Type B pancreatic cell (in vitro differentiated cells): ENCODE measurements around the gene ABI2. TPM values are rescaled to one million over a fixed set of nuclear protein-coding genes. Genes with fewer than 3 reads are reported as not detected.
A peak's percentile ranks its signal among the peaks of the same experiment; 100 is the strongest.
"Not testable (repeated sequence)": the region's sequence is repeated elsewhere in the genome, so short reads cannot be mapped to it uniquely, and the experiment has no call there.

Source experiments
- DNase-seq: peaks from one replicate; pipeline ENCODE4 v3.0.0; 2021; ENCODE audit warnings: mixed read lengths; ENCODE audit not compliant: unreplicated experiment; ENCODE audit errors: extremely low spot score
- H3K27ac Mint-ChIP-seq: 2 replicates; pipeline ENCODE4 v1.8.0; 2021; ENCODE audit warnings: mild to moderate bottlenecking, mixed read lengths
- H3K27me3 Mint-ChIP-seq: 2 replicates; pipeline ENCODE4 v1.8.0; 2021; ENCODE audit warnings: mixed read lengths
- H3K36me3 Mint-ChIP-seq: 2 replicates; pipeline ENCODE4 v1.8.0; 2021; ENCODE audit warnings: mixed read lengths
- H3K4me1 Mint-ChIP-seq: one replicate; pipeline ENCODE4 v1.8.0; 2021; ENCODE audit warnings: mixed read lengths; ENCODE audit not compliant: unreplicated experiment
- H3K4me3 Mint-ChIP-seq: 2 replicates; pipeline ENCODE4 v1.8.0; 2021; ENCODE audit warnings: mild to moderate bottlenecking, mixed read lengths
- H3K9me3 Mint-ChIP-seq: 2 replicates; pipeline ENCODE4 v1.8.0; 2021; ENCODE audit warnings: mixed read lengths
- total RNA-seq: library from RNA; stranded (reverse); gene quantifications from 2 replicates; pipeline ENCODE4 v1.2.1, GENCODE V29; 2021; ENCODE audit warnings: low replicate concordance
- TF ChIP-seq, protein P1 (sequence below): fragments of 200-600 bp; sonication (generic); conservative IDR thresholded peaks from 2 replicates; pipeline ENCODE4 v1.5.0; 2021; ENCODE audit warnings: antibody characterized with exemption, mild to moderate bottlenecking

Gene ABI2
- total RNA-seq, 1 donor from 2014 or later: 94.6 TPM

DNA sequence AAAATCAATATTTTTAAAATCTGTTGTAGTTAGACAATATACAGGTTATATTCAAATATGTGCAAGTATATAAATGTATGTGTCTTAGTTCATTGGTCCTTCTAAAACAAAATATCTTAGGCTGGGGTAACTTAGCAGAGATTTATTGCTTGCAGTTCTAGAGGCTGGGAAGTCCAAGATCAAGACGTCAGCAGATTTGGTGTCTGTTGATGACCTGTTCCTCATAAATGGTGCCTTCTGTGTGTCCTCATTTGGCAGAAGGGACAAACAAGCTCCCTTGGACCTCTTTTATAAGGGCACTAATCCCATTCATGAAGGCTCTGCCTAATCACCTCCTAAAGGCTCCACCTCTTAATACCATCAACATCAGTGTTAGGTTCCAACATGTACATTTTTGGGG, 31.3 kb downstream of the ABI2 start:
- Mint-ChIP-seq H3K36me3 (peaks cover 14% of the 10 kb centered on the region), H3K9me3 (peaks cover 5% of the 10 kb centered on the region), H3K27ac (no peak overlapping the region), H3K4me3 (no peak overlapping the region), H3K4me1 (peaks cover 11% of the 10 kb centered on the region), H3K27me3 (no peaks in the 10 kb centered on the region)
- TF ChIP-seq, protein P1, sequence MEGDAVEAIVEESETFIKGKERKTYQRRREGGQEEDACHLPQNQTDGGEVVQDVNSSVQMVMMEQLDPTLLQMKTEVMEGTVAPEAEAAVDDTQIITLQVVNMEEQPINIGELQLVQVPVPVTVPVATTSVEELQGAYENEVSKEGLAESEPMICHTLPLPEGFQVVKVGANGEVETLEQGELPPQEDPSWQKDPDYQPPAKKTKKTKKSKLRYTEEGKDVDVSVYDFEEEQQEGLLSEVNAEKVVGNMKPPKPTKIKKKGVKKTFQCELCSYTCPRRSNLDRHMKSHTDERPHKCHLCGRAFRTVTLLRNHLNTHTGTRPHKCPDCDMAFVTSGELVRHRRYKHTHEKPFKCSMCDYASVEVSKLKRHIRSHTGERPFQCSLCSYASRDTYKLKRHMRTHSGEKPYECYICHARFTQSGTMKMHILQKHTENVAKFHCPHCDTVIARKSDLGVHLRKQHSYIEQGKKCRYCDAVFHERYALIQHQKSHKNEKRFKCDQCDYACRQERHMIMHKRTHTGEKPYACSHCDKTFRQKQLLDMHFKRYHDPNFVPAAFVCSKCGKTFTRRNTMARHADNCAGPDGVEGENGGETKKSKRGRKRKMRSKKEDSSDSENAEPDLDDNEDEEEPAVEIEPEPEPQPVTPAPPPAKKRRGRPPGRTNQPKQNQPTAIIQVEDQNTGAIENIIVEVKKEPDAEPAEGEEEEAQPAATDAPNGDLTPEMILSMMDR: no peak
- DNase-seq: no peak

DNA sequence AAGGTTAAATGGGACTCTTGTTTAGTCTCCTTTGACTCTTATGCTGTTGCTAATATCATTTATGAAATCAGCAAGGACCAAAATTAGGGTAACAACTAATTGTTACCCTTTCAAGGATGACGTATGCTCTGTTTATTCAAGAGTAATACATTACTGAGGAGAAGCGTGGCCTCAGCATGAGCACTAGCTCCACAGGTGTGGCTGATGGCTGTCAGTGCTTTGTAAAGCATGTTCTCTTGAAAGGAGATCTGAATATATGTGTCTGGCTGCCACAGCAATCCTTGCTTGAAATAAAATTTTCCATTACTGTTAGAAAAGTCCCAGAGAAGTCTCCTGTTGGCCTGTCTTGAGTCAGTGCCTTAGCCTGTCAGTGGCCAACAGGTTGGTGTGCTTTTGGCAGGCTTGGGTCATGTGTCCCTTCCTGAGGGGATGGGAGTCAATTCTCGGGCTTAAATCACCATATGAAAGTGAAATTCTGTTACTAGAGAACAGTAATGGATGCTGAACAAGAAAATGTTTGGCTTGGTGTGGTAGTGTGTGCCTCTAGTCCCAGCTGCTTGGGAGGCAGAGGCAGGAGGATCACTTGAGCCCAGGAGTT, 32.7 kb downstream of the ABI2 start:
- Mint-ChIP-seq H3K27ac (peak overlapping the region; percentile 26), H3K9me3 (peaks cover 5% of the 10 kb centered on the region), H3K4me1 (peaks cover 11% of the 10 kb centered on the region), H3K36me3 (peaks cover 10% of the 10 kb centered on the region), H3K27me3 (no peaks in the 10 kb centered on the region), H3K4me3 (no peak overlapping the region)
- DNase-seq: no peak
- TF ChIP-seq, protein P1: no peak

DNA sequence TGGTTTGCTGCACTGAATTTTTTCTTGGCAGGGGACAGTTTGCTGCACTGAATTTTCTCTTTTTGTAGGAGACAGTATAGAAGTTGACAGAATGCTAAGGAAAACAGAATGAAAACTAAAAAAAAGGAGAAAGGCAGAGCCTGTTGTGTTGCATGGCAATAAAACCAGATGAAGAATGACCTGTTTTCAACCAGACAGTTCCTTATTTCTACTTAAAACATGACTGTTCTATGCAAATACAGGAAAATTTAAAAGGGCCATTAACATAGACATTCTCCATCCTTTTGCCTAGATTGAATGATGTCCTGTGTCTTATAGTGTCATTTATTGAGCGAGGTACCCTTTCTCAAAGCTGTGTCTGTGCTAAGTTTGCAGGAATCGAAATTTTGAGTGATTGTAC, 33.3 kb downstream of the ABI2 start:
- Mint-ChIP-seq H3K36me3 (peaks cover 10% of the 10 kb centered on the region), H3K9me3 (peaks cover 5% of the 10 kb centered on the region), H3K4me3 (no peak overlapping the region), H3K27ac (peak overlapping the region; percentile 26), H3K4me1 (peaks cover 11% of the 10 kb centered on the region), H3K27me3 (no peaks in the 10 kb centered on the region)
- TF ChIP-seq, protein P1: no peak
- no peak for DNase-seq

DNA sequence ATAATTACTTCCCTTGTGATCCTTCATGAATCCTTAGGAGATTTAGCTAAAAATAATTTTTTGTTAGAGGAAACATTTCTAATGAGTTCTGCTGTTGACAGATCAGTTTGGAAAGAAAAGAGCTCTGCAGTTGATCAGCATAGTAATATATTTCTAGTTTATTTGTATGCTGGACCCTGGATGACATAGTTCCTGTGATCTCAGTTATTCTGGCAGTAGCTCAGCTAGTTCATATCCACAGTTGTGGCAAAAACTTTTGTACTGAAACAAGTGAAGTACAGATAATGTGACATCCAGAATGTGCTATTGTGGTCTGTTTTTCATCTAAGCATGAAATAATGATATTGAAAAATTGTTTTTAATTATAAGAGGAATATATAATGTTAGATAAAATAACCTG, 33.7 kb downstream of the ABI2 start:
- no peak overlapping the region for H3K27ac Mint-ChIP-seq
- H3K36me3 Mint-ChIP-seq: peaks cover 13% of the 10 kb centered on the region
- H3K4me3 Mint-ChIP-seq: no peak overlapping the region
- TF ChIP-seq, protein P1: no peak
- no peaks in the 10 kb centered on the region for H3K27me3 Mint-ChIP-seq
- H3K9me3 Mint-ChIP-seq: peaks cover 5% of the 10 kb centered on the region
- peaks cover 11% of the 10 kb centered on the region for H3K4me1 Mint-ChIP-seq
- DNase-seq: no peak

DNA sequence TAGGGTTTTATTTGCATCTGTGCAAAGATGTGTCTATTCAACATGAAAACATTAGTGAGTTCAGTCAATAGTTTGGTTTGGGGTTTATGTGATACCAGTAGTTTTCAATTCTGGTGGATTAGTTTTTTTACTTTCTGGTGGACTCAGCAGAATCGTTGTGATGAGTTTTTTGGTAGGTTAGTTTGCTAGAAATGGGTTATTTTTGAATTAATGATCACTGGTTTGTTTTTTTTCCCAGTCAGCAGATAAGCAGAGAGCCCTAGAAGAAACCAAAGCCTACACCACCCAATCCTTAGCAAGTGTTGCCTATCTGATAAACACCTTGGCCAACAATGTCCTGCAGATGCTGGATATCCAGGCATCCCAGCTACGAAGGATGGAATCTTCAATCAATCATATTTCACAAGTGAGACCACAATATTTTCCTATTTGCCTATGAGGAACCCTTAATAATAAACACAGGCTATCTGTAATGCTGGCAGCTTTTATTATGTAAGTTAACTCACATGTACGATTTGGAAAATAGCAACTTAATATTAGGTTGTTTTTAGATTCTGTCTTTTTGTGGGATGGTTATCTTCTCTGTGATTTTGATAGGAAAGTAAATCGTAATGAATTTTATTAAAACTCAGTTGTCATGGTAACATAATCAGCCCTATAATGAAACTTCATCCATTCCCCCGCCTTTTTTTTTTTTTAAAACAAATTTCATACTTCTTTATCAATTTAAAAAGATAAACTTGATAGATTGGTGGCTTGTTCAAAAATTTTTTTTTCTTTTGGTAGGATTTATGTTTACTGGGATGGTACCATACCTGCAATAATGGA, 38.7 kb downstream of the ABI2 start:
- no peak overlapping the region for H3K27ac Mint-ChIP-seq
- no peaks in the 10 kb centered on the region for H3K9me3 Mint-ChIP-seq
- no peak overlapping the region for H3K4me3 Mint-ChIP-seq
- TF ChIP-seq, protein P1: no peak
- peaks cover under 1% of the 10 kb centered on the region for H3K4me1 Mint-ChIP-seq
- no peaks in the 10 kb centered on the region for H3K27me3 Mint-ChIP-seq
- DNase-seq: no peak
- H3K36me3 Mint-ChIP-seq: peaks cover 21% of the 10 kb centered on the region

DNA sequence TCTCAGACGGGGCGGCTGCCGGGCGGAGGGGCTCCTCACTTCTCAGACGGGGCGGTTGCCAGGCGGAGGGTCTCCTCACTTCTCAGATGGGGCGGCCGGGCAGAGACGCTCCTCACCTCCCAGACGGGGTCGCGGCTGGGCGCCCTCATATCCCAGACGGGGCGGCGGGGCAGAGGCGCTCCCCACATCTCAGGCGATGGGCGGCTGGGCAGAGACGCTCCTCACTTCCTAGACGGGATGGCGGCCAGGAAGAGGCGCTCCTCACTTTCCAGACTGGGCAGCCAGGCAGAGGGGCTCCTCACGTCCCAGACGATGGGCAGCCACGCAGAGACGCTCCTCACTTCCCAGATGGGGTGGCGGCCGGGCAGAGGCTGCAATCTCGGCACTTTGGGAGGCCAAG, 44.5 kb downstream of the ABI2 start:
- not testable (repeated sequence) for H3K4me3 Mint-ChIP-seq, H3K27ac Mint-ChIP-seq, H3K9me3 Mint-ChIP-seq, H3K4me1 Mint-ChIP-seq, H3K27me3 Mint-ChIP-seq, DNase-seq
- peaks cover 20% of the 10 kb centered on the region for H3K36me3 Mint-ChIP-seq
